ENCODE results near the gene DNAH6.

- TF ChIP-seq GATA2 (IDR thresholded peaks at IDR 0.05; ENCODE audit: low read depth, low read length) (no peak), GATA3 (IDR thresholded peaks at IDR 0.05; ENCODE audit: low read depth, low read length) (no peak)
These were observed 29.7 kb upstream of the DNAH6 start for GRCh38 chr2:84486441-84487115.

All from SH-SY5Y (cell line).